Measurements from ENCODE around the gene OR9I1. TPM values are rescaled to one million over a fixed set of nuclear protein-coding genes. Genes with fewer than 3 reads are reported as not detected.

OR9I1 gene
- polyA plus RNA-seq, 1 donor from 2014 or later = not detected

- Histone ChIP-seq H3K9me3 (ENCODE audit: low read length) (no peaks in the 10 kb centered on the region), H3K27me3 (ENCODE audit: insufficient read depth, low read depth, low read length) (no peaks in the 10 kb centered on the region), H3K36me3 (ENCODE audit: insufficient read depth, low read length) (no peaks in the 10 kb centered on the region), H3K4me3 (ENCODE audit: low read length) (no peak overlapping the region), H3K4me2 (ENCODE audit: low read length) (no peak overlapping the region), H3K9me2 (ENCODE audit: insufficient read depth, low read length) (no peaks in the 10 kb centered on the region), H2AFZ (ENCODE audit: low read depth, low read length) (no peak overlapping the region), H3K9ac (ENCODE audit: low read length) (no peak overlapping the region), H3K79me2 (replicated peaks; ENCODE audit: insufficient read depth, low read length) (no peaks in the 10 kb centered on the region), H3K27ac (ENCODE audit: low read length) (no peak overlapping the region), H4K20me1 (ENCODE audit: insufficient read depth) (no peaks in the 10 kb centered on the region), H3F3A (ENCODE audit: insufficient read depth, low read length, poor library complexity, severe bottlenecking) (no peaks in the 10 kb centered on the region)
- TF ChIP-seq RAD21 (conservative IDR thresholded peaks at IDR 0.05) (no peak), EP300 (conservative IDR thresholded peaks at IDR 0.05; ENCODE audit: poor library complexity, severe bottlenecking) (no peak), POLR2AphosphoS5 (IDR thresholded peaks at IDR 0.05) (no peak), SMC3 (conservative IDR thresholded peaks at IDR 0.05; ENCODE audit: poor library complexity) (no peak), EZH2 (IDR thresholded peaks at IDR 0.05; ENCODE audit: borderline replicate concordance, insufficient read depth, low read length, poor library complexity, severe bottlenecking) (no peak), TAF1 (IDR thresholded peaks at IDR 0.05; ENCODE audit: low read depth) (no peak), REST (IDR thresholded peaks at IDR 0.05; ENCODE audit: borderline replicate concordance) (no peak), MXI1 (conservative IDR thresholded peaks at IDR 0.05; ENCODE audit: poor library complexity, severe bottlenecking) (no peak)
Measured at GRCh38 chr11:58164990-58165389, 39.7 kb upstream of the OR9I1 start.

DNA sequence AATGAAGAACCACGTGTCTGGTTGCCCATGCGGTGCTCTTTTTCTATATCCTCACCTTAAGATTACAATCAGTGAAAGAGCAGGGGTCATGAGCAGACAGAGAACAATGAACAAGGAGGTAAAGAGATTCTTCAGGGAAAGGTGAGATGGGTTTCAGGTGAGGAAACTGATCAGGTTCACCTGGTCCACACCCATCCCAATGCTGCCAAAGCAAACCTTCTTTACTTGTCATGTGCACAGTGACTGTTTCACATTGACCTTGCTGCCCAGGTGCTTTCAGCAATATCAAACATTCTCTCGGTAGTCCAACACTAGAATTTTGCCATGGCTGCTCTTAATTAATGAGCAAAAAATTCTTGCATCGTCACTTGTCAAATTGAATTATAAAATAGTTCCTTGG, 39.1 kb upstream of the OR9I1 start:
- no peak overlapping the region for H3K9ac ChIP-seq (ENCODE audit: low read length)
- H3K9me2 ChIP-seq (ENCODE audit: insufficient read depth, low read length) = no peaks in the 10 kb centered on the region
- H2AFZ ChIP-seq (ENCODE audit: low read depth, low read length) = no peak overlapping the region
- H3K4me2 ChIP-seq (ENCODE audit: low read length) = no peak overlapping the region
- no peaks in the 10 kb centered on the region for H3K79me2 ChIP-seq (replicated peaks; ENCODE audit: insufficient read depth, low read length)
- no peaks in the 10 kb centered on the region for H3K9me3 ChIP-seq (ENCODE audit: low read length)
- no peak overlapping the region for H3K4me3 ChIP-seq (ENCODE audit: low read length)
- H3K36me3 ChIP-seq (ENCODE audit: insufficient read depth, low read length) = no peaks in the 10 kb centered on the region
- no peaks in the 10 kb centered on the region for H4K20me1 ChIP-seq (ENCODE audit: insufficient read depth)
- H3F3A ChIP-seq (ENCODE audit: insufficient read depth, low read length, poor library complexity, severe bottlenecking) = no peaks in the 10 kb centered on the region
- H3K27me3 ChIP-seq (ENCODE audit: insufficient read depth, low read depth, low read length) = no peaks in the 10 kb centered on the region
- no peak for TF ChIP-seq MXI1 (conservative IDR thresholded peaks at IDR 0.05; ENCODE audit: poor library complexity, severe bottlenecking)
- H3K27ac ChIP-seq (ENCODE audit: low read length) = no peak overlapping the region

DNA sequence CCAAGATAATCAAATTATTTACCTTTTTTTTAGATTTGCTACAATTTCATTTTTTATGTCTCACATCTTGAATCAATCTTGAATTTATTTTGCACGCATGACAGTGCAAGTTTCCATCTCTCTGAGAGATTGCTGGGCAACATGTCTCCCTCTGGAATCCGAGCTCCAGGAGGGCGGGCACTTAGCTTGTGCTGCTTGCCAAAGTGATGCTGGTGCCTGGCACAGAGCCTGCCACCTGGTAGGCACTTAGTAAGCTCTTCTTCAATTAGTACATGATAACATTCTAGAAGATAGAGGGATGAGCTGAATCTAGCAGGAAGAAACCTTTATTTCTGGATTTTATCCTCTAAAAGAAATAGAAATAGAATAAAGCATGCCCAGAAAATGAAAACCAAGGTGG, 27.5 kb upstream of the OR9I1 start:
- Histone ChIP-seq H3K27ac (ENCODE audit: low read length) (no peak overlapping the region), H3F3A (ENCODE audit: insufficient read depth, low read length, poor library complexity, severe bottlenecking) (no peaks in the 10 kb centered on the region), H3K79me2 (replicated peaks; ENCODE audit: insufficient read depth, low read length) (no peaks in the 10 kb centered on the region), H3K4me3 (ENCODE audit: low read length) (no peak overlapping the region), H2AFZ (ENCODE audit: low read depth, low read length) (no peak overlapping the region), H4K20me1 (ENCODE audit: insufficient read depth) (no peaks in the 10 kb centered on the region), H3K9me2 (ENCODE audit: insufficient read depth, low read length) (no peaks in the 10 kb centered on the region), H3K9me3 (ENCODE audit: low read length) (no peaks in the 10 kb centered on the region), H3K9ac (ENCODE audit: low read length) (no peak overlapping the region), H3K4me2 (ENCODE audit: low read length) (no peak overlapping the region), H3K27me3 (ENCODE audit: insufficient read depth, low read depth, low read length) (no peaks in the 10 kb centered on the region), H3K36me3 (ENCODE audit: insufficient read depth, low read length) (no peaks in the 10 kb centered on the region)
- TF ChIP-seq TAF1 (IDR thresholded peaks at IDR 0.05; ENCODE audit: low read depth) (no peak), EZH2 (IDR thresholded peaks at IDR 0.05; ENCODE audit: borderline replicate concordance, insufficient read depth, low read length, poor library complexity, severe bottlenecking) (no peak)
